Occipital lobe (tissue), 2 donors: ENCODE data around the gene NBEAL2. TPM values are rescaled to one million over a fixed set of nuclear protein-coding genes. Genes with fewer than 3 reads are reported as not detected.

Experiments
- DNase-seq: peaks from one replicate; lab custom pipeline; 2025; lab: John Stamatoyannopoulos, UW
- total RNA-seq: library from RNA; depleted of rRNA; stranded (reverse); fragments of >200 nt; gene quantifications from one replicate; pipeline ENCODE4 v1.2.3, GENCODE V29; 2014

Gene NBEAL2
- total RNA-seq, 1 donor from 2014 or later, result 3.3 TPM

DNA sequence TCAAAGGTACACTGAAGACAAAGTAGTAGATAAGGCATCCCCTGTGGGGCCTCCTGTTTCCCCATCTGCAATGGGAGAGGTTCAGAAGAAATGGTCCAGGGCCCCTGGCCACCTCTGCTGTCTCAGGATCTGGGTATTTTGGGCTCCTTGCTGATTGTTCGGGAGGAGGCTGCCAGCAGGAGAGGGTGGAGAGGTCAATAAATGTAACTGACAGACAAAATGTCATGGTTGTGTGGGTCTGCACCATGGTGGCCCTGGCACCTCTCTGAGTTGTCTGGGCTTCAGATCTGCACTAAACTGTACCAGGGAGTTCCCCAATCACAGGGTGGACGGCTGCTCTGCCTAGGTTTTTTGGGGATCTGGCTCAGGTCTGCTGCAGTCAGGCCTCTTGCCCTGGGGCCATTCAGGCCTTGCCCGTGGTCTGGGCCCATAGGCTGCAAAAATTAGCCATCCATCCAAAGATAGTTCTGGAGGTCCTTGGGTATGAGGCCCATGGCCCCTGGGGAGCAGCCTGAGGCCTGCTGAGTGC, 7.4 kb downstream of the NBEAL2 start:
- DNase-seq, result no peak

DNA sequence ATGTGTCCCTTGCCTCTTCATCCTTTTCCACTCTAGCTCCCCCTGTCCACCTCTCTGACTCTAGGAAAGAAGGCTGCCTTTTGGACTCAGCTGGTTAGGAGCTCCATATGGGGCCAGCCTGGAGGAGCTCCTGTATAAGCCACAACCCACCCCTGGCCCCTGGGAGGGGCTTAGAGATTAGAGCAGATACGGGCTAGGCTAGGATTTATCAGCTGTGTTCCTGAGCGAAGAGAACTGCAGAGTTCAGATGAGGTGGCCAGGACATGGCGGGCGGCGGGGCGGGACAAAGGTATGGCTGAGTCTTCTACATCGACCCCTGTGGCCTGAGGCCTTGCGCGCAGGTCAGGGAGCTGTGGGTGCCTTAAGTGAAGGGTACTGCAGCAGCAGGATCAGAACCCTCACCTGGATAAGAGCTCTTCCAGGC, 7.9 kb downstream of the NBEAL2 start:
- no peak for DNase-seq

DNA sequence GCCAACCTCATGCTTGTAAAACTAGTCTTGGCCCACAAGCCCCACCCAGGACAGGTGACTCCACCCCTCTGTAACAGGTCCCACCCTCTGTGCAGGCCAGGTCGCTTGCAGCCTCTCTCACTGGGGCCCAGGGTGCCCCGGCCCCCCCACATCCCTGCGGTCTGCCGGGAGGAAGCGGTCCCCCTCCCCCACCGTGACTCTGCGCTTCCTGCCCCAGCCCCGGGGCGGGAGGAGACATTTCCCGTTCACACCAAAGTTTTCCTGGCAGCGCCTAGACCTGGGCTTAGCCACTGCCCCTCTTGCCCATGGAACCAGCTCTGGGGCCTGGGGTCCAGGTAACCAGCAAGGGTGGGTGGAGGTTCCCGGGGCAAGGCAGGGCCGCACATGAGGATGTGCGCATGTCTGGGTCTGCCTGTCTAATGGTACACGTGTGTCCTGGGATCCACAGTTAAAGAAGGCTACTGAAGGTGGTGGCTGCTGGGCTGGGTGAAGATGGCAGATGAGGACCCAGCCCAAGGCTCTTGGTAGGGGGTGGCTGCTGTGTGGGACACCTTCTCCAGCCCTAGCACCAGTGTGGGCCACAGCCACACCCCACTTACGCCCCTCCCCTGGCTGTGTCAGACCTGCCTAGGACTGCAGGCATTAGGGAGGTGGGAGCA, 8.4 kb downstream of the NBEAL2 start:
- no peak for DNase-seq

DNA sequence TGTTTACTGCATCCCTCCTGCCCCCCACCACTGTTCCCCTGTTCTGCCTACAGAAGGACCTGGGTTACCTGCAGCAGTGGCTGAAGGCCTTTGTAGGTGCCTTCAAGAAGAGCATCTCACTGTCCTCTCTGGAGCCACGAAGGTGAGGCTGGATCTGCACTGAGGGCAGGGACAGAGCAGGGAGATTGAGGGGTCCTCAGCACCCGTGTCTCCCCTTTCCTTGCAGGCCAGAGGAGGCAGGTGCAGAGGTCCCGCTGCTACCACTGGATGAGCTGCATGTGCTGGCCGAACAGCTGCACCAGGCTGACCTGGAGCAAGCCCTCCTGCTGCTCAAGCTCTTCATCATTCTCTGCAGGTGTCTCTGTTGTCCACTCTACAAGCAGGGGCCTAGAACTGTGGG, 9.2 kb downstream of the NBEAL2 start:
- DNase-seq, result no peak

DNA sequence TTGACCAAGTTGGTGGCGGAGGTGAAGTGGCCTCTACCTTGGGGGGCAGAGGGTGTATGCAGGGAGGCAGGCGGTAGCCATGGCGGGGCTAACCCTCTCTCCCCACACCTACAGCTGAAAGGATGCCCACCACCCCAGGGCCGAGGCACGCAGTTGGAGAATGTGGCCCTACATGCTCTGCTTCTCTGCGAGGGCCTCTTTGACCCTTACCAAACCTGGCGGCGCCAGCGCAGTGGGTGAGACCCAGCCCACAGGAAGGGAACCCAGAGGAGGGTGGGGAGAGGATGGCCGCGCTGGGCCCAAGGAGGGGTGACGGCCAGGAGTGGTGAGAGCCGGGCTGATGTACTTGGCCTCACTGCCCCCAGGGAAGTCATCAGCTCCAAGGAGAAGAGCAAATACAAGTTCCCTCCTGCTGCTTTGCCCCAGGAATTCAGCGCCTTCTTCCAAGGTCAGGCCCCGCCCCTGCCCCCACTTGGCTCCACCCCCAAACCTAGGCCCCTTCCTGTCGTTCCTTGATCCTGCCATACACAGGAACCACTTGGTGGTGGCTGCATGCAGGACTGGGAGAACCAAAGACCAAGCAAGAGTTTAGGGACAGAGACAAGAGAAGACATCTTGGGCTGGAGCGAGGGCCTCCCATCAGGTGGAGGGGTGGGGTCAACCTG, 9.8 kb downstream of the NBEAL2 start:
- no peak for DNase-seq

DNA sequence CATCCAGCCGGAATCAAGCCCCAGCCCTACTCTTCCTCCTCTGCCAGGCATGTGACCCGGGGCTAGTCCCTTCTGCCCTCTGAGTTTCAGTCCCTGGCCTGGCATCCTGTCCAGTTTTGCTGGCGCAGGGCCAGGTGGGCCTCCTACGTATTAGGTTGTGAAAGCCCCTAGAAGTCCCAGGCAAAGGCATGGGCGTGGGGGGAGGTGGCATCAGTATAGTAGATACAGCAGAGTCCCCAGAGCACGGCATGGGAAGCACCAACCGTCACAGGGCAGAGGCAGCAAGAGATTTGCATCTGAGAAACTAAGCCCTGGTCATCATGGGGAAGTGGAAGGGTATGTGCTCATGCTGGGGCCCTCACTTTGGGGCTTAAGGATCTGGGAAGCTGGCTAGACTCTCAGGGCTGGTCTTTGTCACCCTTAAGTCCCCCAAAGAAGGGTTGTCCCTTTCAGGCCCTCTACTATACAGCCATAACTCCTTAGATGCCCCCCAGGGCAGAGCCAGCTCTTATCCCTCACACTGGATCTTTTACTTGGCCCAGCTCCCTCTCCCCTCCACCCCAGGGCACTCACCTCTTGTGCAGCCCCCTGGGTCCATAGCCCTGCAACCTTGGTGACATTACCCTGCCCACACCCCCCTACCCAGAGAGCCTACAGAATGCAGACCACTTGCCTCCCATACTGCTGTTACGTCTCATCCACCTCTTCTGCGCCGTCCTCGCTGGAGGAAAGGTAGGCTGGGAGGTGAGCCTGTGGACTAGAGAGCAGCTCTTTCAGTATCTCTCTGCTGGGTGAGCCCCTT, 11.3 kb downstream of the NBEAL2 start:
- no peak for DNase-seq

DNA sequence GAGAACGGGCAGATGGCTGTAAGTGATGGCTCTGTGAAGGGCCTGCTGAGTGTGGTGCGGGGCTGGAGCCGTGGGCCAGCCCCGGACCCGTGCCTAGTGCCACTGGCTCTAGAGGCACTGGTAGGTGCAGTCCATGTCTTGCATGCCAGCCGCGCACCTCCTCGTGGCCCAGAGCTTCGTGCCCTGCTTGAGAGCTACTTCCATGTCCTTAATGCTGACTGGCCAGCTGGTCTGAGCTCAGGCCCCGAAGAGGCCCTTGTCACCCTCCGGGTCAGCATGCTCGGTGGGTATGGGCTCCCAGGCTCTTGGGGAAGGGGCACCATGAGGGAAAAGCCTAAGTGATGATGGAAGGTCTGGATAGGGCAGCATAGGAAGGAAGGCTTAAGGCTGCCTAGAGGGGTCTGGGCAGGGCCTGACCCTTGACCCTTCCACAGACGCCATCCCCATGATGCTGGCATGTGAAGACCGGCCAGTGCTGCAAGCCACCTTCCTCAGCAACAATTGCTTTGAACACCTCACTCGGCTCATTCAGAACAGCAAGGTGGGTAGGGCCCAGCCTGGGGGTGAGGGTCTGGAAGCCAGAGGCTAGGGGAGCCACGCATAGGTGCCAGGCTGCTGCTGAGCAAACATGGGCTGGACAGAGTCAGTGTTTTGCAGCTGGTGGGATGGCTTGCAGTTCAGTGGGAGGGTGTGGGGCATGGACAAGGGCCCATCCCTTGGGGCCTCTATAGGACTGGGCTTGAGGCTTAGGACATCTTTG, 12.1 kb downstream of the NBEAL2 start:
- no peak for DNase-seq

DNA sequence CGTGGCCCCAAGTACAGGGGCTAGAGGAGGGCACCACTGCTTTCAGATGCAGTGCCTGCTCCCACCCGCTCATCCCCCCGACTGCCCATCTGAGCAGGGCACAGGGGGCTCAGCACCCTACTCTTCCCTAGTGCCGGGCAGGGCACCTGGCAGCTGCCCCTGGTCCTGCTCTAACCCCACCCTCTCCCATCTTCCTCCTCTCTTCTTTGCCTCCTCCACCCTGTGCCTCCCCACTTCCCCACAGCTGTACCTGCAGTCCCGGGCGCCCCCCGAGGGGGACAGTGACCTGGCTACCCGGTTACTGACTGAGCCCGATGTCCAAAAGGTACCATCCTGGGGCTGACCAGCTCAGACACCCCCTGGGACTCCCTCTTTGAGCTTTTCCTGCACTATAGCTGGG, 12.8 kb downstream of the NBEAL2 start:
- no peak for DNase-seq

DNA sequence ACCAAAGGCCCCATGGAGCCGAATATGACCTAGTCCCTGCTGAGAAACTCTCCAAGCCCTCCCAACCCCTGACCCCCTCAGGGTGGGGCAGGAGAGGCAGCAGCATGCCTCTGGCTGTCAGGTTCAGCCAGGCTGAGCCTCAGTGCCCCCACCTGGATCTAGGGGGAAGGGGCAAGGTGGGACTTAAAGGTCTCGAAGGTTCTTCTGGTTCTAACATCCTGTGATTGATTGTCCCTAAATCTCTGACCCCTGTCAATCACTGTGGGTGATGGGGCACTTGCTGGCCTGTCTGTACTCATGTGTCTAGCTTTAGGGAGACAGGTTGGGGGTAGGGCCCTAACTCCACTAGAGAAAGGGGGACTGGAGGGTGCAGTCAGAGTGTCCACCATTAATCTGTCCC, 13.8 kb downstream of the NBEAL2 start:
- DNase-seq, result no peak

DNA sequence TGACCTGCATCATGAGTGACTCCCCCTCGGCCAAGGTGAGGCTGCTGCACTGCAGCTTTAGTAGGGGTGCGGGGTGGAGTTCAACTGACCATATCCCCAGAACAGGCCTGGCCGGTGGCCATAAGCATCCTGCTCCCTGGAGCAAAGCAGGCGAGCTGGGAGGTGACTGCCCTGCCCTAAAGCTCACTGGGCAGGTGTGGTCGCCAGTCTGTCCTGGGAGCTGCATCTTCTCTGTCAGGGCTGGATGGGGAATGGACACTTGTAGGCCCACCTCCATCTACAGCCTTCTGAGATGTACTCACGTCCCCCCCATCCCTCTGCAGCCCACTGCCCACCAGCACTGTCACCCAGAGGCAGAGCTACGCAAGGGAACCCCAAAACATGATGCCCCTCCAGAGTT, 14.5 kb downstream of the NBEAL2 start:
- DNase-seq, result no peak

DNA sequence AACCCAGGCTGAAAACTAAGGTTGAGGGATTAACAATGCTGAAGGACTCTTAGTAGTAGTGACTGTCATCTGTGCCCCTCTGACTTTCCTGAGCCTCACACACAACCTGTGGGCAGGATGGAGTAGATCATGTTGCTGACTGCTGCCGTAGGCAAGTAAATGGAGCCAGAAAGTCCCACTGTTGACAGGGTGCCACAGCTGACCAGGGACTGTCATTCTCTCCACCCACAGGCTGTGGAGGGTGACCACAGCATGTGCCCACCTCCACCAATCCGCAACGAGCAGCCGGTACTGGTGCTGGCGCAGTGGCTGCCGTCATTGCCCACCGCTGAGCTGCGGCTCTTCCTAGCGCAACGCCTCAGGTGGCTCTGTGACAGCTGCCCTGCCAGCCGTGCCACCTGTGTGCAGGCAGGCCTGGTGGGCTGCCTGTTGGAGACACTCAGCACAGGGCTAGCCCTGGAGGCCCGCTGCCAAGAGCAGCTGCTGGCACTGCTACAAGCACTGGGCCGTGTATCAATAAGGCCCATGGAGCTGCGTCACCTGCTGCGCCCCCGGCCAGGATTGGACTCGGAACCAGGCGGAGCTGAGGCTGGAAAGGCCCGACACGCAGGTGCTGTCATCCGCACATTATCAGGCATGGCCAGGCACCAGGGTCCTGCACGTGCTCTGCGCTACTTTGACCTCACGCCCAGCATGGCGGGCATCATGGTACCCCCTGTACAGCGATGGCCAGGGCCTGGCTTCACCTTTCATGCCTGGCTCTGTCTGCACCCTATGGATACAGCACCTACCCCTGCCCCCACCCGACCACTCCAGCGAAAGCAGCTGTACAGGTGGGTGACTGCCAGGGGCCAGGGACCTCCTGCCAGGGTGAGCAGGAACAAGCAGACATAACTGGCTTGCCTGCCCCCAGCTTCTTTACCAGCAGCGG, 15.6 kb downstream of the NBEAL2 start:
- DNase-seq, result no peak

DNA sequence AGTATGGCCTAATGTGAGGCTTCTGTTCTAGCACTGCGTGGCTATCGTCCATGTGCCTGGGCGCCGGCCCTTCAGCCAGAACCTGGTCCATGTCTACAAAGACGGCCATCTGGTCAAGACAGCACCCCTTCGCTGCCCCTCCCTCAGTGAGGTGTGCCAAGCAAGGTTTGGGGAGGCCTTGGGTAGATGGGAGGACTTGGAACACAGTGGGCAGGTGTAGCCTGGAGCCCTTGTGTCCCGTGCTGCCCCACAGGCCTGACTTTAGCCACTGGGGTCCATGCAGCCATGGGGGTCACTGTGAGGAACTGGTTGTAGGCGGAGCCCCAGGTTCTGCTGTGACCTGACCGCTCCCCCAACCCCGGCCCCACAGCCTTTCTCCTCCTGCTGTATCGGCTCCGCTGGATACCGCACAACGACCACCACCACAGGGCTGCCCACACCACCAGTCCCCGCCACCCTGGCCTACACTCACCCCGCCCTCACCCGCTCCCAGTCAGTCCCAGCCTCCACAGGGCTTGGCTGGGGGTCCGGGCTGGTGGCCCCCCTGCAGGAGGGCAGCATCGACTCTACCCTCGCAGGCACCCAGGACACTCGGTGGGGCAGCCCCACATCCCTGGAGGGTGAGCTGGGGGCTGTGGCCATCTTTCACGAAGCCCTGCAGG, 16.6 kb downstream of the NBEAL2 start:
- no peak for DNase-seq

DNA sequence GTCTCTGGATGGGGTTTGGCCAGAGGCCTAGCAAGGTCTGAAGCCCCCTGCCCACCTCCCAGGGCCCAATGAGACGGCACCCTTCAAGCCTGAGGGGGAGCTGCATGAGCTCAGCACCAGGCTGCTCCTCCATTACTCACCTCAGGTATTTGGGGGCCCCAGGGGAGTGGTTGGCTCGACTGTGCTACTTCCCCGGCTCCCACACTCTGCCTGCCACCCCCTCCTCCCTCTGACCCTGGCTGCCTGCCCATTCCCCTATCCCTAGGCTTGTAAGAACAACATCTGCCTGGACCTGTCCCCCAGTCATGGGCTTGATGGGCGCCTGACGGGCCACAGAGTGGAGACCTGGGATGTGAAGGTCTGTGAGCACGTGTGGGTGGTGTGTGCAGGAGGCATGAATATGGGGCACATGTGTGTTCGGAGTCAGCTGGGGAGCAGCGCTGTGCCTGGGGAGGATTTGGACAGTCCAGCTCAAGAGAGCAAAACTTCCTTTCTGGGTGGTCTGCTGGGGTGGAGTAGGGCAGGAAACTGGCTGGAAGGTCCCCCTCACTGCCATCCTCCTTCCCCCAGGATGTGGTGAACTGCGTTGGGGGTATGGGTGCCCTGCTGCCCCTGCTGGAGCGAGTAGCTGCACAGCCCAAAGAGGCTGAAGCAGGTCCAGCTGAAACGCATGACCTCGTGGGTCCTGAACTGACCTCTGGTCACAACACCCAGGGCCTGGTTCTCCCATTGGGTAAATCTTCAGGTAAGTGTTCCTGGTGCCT, 17.4 kb downstream of the NBEAL2 start:
- DNase-seq, result no peak

DNA sequence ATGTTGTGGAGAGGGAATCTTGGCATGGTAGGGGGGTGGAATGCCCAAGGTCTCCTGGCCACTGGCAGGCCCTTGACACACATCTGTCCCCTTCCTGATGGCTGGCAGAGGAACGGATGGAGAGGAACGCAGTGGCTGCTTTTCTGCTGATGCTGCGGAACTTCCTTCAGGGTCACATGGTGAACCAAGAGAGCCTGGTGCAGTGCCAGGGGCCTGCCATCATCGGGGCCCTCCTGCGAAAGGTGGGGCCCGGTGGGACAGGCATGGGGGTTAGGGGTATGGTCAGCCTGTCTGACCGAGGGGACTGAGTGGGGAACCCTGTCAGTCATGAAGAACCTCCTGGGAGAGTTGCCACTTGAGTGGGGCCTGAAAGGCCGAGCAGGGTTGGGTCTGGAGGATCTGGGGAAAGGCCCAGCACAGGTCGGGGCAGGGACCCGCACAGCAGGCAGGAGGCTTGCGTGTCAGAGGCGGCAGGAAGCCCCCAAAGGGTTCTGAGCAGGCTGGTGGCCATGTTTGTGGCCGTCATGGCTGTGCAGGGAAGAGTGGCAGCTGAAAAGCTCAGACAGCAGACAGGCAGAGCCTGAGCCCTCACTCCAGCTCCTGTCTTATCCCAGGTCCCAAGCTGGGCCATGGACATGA, 18.1 kb downstream of the NBEAL2 start:
- no peak for DNase-seq

DNA sequence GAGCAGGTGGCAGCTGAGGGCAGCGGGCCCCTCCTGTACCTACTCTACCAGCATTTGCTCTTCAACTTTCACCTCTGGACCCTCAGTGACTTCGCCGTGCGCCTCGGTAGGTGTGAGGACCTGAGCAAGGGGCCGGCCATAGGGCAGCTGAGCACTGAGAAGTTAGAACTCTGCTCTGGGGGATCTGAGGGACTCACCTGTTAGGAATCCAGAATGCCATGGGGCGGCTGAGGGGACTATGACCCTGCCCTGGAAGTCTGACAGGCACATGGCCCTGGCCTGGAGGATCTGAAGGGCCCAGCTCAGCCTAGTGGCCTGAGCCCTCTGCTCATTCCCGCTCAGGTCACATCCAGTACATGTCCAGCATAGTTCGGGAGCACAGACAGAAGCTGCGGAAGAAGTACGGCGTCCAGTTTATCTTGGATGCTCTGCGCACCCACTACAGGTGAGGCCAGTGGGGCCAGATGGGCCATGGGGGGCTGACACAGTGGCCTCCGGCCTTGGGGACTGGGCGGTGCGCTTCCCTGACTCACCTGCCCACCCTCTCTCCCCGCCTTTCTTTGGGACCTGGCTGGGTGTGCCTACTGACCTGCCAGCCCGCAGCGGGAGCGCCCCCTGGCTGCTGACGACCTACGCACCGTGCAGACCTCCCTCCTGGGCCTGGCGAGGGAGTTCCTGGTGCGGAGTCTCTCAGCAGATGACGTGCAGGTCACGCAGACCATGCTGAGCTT, 18.8 kb downstream of the NBEAL2 start:
- no peak for DNase-seq

DNA sequence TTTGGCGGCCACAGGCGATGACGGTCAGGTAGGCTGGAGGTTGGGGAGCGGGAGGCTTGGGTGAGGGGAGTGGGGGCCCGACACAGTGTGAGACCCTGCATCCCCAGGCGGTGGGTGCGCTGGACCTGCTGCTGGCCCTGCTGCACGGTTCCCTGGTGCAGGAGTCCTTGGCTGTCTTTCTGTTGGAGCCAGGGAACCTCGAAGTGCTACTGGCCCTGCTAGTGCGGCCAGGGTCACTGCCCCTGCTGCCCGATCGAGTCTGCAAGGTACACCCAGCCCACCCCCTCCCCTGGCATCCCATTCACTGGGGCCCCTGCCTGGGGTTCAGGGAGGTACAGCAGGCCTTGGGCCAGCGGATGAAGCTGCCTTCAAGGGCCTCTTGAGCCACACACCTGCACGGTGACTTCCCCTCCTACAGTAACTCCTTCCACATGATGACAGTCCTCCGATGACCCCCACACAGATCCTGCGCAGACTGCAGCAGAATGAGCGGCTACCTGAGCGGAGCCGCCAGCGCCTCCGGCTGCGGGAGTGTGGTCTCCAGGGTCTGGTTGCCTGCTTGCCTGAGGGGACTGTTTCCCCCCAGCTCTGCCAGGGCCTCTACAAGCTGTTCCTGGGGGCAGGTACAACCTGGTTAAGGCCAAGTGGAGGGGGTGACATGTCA, 19.5 kb downstream of the NBEAL2 start:
- no peak for DNase-seq

DNA sequence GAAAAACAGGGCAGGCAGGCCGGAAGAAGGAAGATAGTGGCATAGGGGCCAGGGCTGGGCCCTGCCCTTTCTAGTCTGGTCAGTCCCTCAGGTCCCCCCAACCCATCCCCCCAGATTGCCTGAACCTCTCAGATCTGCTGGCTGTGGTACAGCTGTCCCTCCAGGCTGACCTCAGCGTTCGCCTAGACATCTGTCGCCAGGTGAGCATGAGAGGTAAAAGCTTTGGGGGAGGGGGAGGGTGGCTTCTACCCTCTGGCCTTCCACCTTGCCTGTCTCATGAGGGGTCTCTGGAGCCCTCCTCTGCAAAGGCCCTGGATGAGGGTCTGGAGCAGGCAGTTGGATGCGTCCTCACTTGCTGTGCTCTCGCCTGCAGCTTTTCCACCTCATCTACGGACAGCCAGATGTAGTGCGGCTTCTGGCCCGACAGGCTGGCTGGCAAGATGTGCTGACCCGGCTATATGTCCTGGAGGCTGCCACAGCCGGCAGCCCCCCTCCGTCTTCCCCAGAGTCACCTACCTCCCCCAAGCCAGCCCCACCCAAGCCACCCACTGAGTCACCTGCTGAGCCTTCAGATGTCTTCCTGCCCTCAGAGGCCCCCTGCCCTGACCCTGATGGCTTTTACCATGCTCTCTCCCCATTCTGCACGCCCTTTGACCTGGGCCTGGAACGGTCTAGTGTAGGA, 20.2 kb downstream of the NBEAL2 start:
- DNase-seq, result no peak
